CD1c-positive myeloid dendritic cell (primary cell): ENCODE results near the gene PPP4R3A.
"Not testable (repeated sequence)": the region's sequence is repeated elsewhere in the genome, so short reads cannot be mapped to it uniquely, and the experiment has no call there.

Experiments used
- DNase-seq: peaks from one replicate; pipeline ENCODE4 v3.0.0-alpha.2; 2016; ENCODE audit errors: extremely low spot score

Gene PPP4R3A

DNA sequence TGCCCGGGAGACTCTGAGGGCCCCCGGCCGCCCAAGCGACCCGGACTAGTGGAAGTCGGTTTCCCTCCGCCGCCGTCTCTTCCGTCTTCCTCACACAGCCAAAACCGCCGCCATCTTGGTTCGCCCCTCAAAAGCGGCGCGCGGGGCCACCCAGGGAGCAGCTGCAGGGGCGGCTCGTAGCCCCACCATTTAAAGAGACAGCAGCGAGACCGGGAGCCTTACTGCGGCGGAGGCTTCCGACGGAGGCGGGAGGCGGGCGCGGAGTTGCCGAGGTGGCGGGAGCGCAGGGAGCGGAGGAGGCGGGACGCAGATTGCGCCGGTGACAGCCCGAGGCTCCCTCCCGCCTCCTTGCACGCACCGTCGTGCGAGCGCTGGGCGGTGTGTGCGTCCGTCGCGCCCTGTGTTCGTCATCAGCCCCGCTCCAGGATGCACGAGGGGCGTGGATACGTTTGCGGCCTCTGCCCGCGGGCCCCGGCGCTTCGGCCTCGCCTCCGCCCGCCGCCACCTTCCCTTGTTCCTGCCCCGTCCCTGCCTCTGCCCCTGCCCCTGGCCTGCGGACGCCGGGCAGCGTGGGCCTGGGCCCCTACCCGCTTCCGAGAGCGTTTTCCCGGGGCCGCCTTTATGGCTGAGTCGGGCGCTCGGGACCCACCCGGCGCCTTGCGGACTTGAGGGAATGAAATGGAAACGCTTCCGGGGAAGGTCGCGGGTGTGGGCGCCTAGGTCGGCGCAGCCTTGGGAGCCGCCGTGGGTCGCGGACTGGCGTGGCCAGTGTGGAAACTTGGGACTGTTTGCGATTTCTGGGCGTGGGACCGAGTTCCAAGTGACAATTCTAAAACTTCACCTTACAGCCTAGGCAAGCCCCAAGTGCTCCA lies at the start of gene PPP4R3A:
Gene PPP4R3A (minus strand): TSS at position 140 of the 872 bp plus-strand sequence. CDS start 663 bp downstream, outside the sequence.
- peak; percentile 98 for DNase-seq

DNA sequence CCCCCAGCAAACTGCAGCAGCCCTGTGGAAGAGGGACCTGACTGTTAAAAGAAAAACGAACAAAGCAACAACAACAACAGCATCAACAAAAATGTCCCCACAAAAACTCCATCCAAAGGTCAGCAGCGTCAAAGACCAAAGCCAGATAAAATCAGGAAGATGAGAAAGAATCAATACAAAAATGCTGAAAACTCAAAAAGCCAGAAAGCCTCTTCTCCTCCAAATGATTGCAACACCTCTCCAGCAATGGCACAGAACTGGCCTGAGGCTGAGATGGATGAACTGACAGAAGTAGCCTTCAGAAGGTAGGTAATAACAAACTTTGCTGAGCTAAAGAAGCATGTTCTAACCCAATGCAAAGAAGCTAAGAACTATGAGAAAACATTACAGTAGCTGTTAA lies 45.4 kb upstream of the PPP4R3A start:
- DNase-seq = no peak

DNA sequence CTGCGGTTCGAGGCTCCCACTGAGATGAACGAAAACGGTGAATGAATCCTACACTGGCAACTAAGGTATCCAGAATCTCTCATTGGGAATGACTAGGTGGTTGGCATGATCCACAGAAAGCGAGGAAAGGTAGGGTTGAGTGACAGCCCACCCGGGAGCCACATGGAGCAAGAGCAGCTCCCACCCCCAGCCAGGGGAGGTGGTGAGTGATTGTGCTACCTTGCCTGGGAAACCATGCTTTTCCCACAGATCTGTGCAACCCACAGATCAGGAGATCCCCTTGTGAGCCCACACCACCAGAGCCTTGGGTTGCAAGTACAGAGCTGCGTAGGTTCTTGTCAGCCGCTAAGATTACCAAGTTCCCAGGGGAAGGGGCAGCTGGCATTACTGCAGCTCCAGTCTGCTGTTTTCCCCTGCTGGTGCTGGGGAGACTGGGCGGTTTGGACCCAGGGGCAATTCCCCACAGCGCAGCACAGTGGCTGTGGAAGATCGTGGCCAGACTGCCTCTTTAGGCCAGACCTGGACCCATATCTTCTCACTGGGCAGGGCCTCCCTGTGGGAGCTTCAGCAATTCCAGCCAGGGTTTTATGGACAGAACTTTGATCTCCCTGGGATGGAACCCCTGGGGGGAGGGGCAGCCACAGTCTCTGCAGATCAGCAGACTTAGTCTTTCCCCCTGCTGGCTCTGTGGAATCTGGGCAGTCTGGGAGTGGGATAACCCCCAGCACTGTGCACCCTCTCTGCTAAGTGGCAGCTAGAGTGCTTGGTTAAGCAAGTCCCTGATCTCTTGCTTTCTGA lies 44.6 kb upstream of the PPP4R3A start:
- no peak for DNase-seq

DNA sequence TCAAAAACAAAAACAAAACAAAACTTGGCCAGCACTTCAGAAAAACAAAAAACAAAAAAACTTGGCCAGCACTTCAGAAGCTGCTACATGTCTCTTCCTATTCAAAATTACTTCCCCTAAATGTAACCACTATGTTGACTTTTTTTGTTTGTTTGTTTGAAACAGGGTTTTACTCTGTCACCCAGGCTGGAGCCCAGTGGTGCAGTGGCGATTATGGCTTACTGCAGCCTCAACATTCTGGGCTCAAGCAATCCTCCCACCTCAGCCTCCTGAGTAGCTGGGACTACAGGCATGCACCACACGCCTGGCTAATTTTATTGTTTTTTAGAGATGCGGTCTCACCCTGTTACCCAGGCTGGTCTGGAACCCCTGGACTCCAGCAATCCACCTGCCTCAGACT lies 38.0 kb upstream of the PPP4R3A start:
- no peak for DNase-seq

DNA sequence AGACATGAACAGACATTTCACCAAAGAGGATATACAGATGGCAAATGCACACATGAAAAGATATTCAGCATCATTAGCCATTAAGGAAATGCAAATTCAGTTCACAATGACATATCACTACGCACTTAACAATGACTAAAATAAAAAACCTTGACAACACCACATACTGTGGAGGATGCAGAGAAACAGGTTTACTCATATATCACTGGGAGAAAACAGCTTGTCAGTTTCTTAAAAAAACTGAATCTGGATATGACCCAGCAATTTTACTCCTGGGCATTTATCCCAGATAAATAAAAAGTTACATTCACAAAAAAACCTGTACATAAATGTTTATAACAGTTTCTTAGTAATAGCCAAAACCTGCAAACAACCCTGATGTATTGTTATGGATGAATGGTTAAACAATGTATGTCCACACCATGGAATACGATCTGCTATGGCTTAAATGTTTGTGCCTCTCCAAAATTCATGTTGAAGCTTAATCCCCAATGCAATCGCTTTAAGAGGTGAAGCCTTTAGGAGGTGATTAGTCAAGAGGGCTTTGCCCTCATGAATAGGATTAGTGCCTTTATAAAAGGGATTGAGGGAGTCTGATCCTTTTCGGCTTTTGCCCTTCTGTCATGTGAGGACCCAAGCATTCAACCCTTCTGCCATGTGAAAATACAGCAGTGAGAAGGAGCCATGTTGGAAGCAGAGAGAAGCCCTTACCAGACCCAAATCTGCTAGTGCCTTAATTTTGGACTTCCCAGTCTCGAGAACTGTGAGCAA lies 36.0 kb upstream of the PPP4R3A start:
- no peak for DNase-seq

DNA sequence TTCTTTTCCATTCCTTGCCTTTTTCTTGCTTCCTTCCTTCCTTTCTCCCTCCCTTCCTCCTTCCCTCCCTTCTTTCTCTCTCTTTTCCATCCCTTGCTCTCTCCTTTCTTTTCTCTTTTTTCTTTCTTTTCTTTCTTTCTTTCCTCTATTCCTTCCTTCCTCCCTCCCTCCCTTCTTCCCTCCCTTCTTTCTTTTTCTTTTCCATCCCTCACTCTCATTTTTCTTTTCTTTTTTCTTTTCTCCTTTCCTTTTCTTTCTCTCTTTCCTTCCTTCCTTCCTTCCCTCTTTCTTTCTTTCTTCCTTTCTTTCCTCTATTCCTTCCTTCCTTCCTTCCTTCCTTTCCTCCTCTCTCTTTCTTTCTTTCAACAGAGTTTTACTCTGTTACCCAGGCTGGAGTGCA lies 35.1 kb upstream of the PPP4R3A start:
- no peak for DNase-seq

DNA sequence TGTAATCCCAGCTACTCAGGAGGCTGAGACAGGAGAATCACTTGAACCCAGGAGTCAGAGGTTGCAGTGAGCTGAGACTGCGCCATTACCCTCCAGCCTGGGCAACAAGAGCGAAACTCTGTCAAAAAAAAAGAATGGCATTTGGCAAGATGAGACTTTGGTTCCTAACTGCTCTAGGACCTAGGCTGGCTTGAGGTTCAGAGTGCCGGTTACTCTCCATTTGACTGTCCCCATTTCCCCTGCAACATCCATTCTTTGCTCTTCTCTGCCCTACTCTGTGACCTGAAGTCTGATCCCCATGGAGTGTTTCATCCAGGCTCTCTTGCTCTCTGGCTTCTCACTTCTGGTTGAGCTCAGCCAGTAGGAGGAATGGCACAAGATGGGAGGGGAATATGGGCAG lies 26.2 kb upstream of the PPP4R3A start:
- no peak for DNase-seq

DNA sequence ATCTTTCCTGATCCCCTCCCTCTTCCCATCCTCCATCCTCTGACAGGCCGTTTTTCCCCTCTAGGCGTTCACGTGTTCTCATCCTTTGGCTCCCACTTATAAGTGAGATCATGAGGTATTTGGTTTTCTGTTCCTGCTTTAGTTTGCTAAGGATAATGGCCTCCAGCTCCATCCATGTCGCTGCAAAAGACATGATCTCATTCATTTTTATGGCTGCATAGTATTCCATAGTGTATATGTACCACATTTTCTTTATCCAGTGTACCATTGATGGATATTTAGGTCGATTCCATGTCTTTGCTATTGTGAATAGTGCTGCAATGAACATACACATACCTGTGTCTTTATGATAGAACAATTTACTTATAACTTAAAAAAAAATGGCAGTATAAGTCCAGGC lies 23.9 kb upstream of the PPP4R3A start:
- not testable (repeated sequence) for DNase-seq

DNA sequence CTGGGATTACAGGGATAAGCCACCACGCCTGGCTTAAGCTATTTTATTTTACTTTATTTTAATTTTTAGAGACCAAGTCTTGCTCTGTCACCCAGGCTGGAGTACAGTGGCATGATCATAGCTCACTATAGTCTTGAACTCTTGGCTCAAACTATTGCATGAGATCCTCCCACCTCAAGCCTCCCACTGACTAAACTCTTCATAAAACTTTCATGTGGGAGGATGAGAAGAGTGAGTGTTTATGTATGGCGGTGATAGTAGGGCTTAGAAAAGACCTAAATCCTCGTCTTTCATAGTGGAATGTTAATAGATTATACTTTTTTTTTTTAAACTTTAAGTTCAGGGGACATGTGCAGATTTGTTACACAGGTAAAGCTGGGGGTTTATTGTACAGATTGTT lies 23.5 kb upstream of the PPP4R3A start:
- DNase-seq = no peak

DNA sequence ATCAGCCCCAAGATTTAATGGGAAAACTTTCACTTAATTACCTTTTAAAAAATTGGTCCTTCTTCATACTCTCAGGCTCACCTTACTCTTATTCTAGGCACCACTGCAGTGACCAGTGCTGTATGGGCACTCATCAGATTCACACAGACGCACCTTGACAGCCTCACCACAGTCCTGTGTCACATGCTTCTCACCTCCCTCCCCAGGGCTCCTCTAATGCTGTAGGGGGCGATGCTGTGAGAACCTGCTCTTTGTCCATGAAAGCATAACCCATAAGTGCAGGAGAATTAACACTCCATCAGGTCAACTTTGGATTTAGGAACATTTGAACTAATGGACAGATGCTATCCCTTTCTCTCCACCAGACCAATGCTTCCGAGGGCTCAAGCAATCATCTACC lies 13.9 kb upstream of the PPP4R3A start:
- DNase-seq = no peak

DNA sequence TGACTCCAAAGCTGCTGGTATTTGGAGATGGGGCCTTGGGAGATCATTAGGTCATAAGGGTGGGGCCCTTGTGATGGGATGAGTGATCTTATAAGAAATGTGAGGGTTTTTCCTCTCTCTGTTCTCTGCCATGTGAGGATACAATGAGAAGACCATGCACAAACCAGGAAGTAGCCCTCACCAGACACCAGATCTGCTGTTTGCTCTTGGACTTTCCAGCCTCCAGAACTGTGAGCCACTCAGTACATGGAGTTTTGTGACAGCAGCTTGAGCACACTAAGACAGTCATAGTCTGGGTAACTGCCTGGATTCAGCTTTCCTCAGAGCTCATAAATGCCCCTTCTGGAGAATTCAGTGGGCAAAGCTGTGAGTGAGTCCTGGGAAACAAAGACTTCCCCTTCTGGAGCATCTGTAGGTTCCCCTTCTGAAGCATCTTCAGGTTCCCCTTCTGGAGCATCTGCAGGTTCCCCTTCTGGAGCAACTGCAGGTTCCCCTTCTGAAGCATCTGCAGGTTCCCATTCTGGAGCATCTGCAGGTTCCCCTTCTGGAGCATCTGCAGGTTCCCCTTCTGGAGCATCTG lies 11.0 kb upstream of the PPP4R3A start:
- DNase-seq = peak; percentile 88

DNA sequence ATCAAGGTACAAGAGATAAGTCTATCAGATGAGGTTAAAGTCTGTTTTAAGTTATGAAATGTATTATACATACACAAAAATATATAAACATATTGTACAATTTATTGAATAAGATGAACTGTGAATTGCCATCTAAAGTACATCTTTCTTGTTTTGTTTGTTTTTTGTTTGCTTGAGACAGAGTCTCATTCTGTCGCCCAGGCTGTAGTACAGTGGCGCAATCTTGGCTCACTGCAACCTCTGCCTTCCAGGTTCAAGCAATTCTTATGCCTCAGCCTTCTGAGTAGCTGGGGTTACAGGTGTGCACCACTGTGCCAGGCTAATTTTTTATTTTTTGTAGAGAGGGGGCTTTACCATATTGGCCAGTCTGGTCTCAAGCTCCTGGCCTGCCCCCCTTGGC lies 10.0 kb upstream of the PPP4R3A start:
- no peak for DNase-seq

DNA sequence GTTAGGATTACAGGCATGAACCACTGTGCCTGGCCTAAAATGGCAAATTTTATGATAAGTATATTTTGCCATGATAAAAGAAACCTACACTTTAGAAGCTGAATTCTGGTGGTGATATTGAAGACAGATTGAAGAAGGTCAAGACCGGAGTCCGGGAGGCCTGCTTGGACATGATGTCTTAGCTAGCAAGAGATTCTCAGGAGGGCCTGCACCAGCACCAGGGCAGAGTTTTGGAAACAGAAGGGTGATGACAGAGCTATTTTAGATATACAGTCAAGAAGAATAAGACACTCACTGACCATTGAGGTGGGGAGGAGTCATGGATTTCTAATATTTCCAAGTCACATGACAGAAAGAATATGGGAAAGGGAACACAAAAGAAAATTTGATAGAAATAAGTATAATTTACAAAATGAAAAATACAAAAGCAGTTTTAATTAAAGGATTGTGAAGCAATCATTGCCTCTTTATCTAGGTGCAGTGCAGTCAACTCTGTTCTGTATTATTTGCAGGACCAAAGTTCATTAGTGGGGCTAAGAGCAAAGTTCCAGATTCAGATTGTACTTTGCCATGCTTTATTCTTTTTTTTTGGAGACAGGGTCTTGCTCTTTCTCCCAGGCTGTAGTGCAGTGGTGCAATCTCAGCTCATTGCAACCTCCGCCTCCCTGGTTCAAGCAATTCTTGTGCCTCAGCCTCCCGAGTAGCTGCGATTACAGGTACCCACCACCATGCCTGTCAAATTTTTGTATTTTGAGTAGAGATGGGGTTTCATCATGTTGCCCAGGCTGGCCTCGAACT lies 9.3 kb upstream of the PPP4R3A start:
- no peak for DNase-seq

DNA sequence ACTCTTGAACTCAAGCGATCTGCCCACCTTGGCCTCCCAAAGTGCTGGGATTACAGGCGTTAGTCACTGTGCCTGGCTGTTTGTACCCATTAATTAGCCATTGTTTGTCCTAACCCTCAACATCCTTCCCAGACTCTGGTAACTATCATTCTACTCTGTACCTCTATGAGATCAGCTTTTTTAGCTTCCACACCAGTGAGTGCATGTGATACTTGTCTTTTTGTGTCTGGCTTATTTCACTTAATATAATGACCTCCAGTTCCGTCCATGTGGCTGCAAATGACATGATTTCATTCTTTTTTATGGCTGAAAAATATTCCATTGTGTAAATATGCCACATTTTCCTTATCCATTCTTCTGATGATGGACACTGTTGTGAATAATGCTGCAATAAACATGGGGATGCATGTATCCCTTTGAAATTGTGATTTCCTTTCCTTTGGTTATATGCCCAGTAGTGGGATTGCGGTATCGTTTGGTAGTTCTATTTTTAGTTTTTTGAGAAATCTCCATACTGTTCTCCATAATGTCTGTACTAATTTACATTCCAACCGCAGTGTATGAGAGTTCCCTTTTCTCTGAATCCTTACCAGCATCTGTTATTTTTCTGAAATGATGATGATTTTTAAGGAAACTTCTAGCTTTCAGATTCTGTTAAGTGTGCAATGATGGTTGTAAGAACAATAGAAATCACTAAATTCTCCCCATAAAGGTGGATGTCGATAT lies 6.7 kb upstream of the PPP4R3A start:
- DNase-seq = peak; percentile 62

DNA sequence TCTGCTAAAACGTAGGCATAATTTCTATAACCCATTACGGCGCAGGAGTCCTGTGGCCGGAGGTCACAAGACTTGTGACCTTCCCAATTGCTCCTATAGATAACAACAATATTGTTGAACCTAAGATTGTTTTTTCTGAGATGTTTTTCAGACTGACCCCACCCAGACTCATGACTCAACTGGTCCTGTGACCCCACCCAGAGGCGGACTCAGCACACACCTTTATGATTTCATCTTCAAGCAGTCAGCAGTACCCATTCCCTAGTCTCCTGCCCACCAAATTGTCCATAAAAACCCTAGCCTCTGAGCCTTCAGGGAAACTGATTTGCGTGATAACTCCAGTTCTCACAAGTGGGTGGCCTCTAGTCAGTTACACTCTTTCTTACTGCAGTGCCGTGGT lies 5.9 kb upstream of the PPP4R3A start:
- no peak for DNase-seq

DNA sequence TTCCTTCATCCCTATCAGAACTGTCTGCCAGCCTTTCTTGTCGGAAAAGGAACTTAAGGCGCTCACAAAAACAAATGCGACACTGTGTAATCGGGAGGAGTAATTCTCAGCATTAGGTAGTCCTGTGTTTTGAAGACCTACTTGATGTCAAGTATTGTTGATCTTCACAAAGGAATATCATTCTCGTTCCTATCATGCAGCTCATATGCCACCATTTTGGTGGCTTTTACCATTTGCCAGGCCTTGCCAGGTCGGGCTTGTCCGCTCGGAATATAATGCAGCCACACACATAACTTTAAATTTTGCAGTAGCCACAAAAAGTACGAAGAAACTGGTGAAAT lies 903 bp upstream of the PPP4R3A start:
- DNase-seq = no peak

DNA sequence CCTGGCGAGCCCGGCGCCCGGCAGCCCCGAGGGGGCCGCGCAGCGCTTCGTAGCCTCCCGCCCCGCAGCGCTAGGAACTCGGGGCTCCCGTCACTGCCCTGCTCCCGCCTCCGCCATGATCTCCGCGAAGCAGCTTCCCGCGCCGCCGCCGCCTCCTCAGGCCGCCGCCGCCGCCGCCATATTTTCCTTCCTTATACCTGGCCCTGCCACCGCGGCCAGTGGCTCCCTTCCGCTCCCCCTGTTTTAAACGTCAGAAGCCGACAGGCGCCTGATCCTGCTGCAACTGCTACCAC lies 286 bp downstream of the PPP4R3A start:
- DNase-seq = peak; percentile 80

DNA sequence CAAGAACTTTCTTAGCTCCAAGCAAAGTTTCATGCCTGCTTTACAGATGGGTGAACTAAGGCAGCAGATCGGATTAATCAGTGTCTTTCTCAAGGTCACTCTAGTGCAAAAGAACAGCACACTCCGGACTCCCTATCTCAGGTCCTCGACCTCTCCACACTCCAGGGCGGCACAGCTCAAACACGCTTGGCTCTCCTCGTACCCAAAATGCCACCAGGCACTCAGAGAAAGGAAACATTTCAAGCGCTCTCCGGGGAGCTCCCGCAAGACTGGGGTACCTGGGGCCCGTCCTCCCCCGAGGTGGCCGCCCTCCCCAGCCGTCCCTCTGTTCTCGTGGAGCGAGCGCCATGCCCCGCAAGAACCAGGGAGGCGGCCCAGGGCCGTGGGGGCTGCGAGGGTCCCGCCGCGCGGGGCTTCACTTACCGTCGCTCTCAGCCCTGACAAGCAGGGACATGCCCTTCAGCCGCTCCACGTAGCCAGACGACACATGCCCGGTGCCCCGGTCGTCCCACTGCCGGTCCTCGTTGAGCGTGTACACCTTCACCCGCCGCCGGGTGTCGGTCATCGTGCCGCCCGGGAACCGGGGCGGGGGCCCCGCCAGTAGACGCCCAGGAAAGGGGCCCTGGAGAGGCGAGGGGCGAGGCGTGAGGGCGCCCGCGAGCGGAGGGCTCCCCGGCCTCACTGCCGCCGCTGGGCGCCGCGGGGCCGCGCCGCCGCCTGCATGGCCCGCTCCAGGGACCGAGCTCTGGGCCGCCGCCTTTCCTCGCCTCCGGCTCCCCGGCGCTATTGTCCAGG lies 830 bp downstream of the PPP4R3A start:
- DNase-seq = peak; percentile 29

DNA sequence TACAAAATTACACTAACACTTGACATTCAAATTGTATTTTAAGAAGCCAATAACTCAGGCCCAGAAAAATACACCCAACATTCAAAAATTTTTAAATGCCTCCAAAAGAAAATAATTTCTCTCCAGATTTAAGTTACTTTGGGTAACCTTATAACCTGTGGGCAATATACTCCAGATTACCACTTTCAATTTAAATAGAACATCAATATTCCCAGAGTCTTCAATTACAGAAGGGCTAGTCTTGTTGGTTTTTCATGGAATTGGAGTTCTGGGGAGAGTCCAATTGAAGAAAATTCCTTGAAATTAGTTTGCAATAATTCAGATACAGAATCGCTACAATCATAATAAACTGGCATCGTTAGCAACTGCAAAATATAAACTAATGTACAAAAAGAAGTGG lies 2.0 kb downstream of the PPP4R3A start:
- DNase-seq = no peak

DNA sequence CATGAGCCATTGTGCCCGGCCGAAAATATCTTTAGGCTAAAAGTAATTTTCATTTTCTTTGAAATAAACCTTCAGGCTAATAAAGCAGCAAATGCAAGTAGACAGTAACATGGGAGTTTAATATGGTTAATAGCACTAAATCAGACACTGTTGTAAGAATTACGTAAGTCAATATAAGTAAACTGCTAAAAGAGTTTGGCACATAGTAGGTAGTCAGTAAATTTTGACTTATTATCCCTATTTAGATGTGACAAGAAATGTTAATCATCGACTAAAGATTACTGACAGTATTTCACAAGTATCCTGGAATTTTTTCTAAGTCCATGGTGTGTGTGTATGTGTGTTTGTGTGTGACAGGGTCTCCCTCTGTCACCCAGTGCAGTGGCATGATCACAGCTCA lies 3.9 kb downstream of the PPP4R3A start:
- no peak for DNase-seq
